Caki2 (cell line): Measurements from ENCODE around the gene ENSA. TPM values are rescaled to one million over a fixed set of nuclear protein-coding genes. Genes with fewer than 3 reads are reported as not detected.
"Not testable (repeated sequence)": the region's sequence is repeated elsewhere in the genome, so short reads cannot be mapped to it uniquely, and the experiment has no call there.

Experiments used
- DNase-seq: peaks from one replicate; pipeline ENCODE4 v3.0.0-alpha.2; 2015; ENCODE audit warnings: low read depth
- in situ Hi-C: cut with HindIII; loops from 2 replicates; pipeline ENCODE4 v1.10.0; 2016; ENCODE audit warnings: low sequenced_read_pairs, low pct_unique_long_range_greater_than_20kb, mixed read lengths
- total RNA-seq: library from RNA; depleted of rRNA; stranded (reverse); fragments of >200 nt; shearing (Covaris generic); gene quantifications from 2 replicates; pipeline ENCODE4 v1.2.3, GENCODE V29; 2014; ENCODE audit warnings: low replicate concordance; rRNA removed

The ENSA gene
- total RNA-seq, 1 experiment from 2014 or later = 111 TPM

GRCh38 chr1:150574260-150575071 lies 54.9 kb downstream of the ENSA start:
- DNase-seq = no peak
- in situ Hi-C loops = no loop called here

DNA sequence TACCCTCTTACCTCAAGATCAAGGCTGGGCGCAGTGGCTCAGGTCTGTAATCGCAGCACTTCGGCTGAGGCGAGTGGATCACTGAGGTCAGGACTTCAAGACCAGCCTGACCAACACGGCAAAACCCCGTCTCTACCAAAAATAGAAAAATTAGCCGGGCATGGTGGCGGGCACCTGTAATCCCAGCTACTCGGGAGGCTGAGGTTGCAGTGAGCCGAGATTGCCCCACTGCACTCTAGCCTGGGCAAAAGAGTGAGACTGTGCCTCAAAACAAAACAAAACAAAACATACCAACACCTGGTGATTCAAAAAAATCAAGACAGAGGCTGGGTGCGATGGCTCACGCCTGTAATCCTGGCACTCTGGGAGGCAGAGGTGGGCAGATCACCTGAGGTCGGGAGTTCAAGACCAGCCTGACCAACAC lies 55.8 kb downstream of the ENSA start:
- in situ Hi-C loops = not testable (repeated sequence)

GRCh38 chr1:150572918-150573647 lies 56.3 kb downstream of the ENSA start:
- in situ Hi-C loops = no loop called here
- DNase-seq = no peak

More for the DNA sequence above, 55.8 kb downstream of the ENSA start:
- DNase-seq = not testable (repeated sequence)

Other genes starting within 250 kb of the ENSA start
- 18.7 and 32.8 TPM in 2 replicates for gene TARS2, start 142.2 kb downstream of the ENSA start, total RNA-seq
- 4.8 and 11.1 TPM in 2 replicates for gene ECM1, start 121.5 kb downstream of the ENSA start, total RNA-seq
- not detected in 2 replicates for gene FALEC, start 113.9 kb downstream of the ENSA start, total RNA-seq
- 1.6 and 2.7 TPM in 2 replicates for gene ADAMTSL4, start 80.2 kb downstream of the ENSA start, total RNA-seq
- gene MCL1, start 50.0 kb downstream of the ENSA start, total RNA-seq = 81.5 and 83.4 TPM in 2 replicates
- 14.7 and 33.7 TPM in 2 replicates for gene GOLPH3L, start 67.5 kb upstream of the ENSA start, total RNA-seq
- not detected in 2 replicates for gene HORMAD1, start 91.3 kb upstream of the ENSA start, total RNA-seq
- gene CTSS, start 136.2 kb upstream of the ENSA start, total RNA-seq = 2.9 and 9.1 TPM in 2 replicates
- gene CTSK, start 178.6 kb upstream of the ENSA start, total RNA-seq = not detected in 2 replicates
- gene ARNT, start 247.0 kb upstream of the ENSA start, total RNA-seq = 5.8 and 8.5 TPM in 2 replicates